Inflammatory macrophage treated with lipopolysaccharide for 1 hour (primary cell): Measurements from ENCODE around the gene FNDC4.
"Not testable (repeated sequence)": the region's sequence is repeated elsewhere in the genome, so short reads cannot be mapped to it uniquely, and the experiment has no call there.

ENCODE experiments used
- DNase-seq, 2 donors: peaks; one replicate each; pipeline ENCODE4 v3.0.0-alpha.2; 2020 to 2022

FNDC4 gene

DNA sequence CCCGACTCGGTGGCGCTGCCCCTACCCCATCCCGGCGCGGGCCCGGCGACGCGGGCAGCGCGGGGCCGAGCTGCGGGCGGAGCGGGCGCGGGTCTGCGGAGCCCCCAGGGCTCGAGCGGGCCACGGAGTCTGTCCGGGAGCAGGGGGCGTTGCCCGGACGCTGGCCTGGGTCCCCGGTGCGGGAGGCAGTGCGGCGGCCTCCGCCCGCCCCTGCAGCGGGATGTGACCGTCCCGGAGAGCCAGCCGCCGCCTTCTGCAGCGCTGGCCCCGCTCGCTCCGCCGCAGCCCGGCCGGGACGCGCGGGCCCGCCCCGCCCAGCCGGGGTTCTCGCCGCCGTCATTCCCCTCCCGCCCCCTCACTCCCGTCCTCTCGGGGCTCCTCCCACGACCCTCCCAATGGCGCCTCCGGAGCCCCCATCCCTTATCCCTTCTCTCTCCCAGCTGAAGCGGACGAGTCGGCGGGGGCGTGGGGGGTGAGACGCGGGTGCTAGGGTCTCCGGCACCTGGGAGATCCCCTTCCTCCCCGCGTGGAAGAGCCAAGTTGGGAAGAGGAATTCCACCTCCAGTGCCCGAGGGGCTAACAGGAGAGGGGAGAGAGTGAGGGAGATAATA is at the start of gene FNDC4:
FNDC4 (minus strand) TSS at position 257 of the 611 bp plus-strand sequence. CDS start 521 bp downstream, outside the sequence.
- no peak for DNase-seq

GRCh38 chr2:27544143-27544821 is 49.3 kb upstream of the FNDC4 start:
- no peak for DNase-seq

GRCh38 chr2:27539649-27540048 is 44.6 kb upstream of the FNDC4 start:
- not testable (repeated sequence) for DNase-seq

DNA sequence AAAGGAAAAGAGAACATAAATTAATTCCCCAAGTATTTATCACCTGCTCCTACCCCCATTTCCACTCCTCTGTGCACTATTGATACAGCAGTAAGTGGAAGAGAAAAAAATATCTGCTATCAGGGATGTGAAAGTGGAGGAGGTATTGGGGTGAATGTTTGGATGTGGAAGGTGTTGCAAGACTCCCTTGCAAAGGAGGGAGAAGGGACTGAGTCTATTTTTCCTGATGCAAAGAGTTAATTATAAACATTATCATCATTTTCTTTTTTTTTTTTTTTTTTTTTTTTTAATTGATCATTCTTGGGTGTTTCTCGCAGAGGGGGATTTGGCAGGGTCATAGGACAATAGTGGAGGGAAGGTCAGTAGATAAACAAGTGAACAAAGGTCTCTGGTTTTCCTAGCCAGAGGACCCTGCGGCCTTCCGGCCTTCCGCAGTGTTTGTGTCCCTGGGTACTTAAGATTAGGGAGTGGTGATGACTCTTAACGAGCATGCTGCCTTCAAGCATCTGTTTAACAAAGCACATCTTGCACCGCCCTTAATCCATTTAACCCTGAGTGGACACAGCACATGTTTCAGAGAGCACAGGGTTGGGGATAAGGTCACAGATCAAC is 43.9 kb upstream of the FNDC4 start:
- DNase-seq: not testable (repeated sequence)

- DNase-seq: no peak
Observed at GRCh38 chr2:27537287-27537686, 42.3 kb upstream of the FNDC4 start.

DNA sequence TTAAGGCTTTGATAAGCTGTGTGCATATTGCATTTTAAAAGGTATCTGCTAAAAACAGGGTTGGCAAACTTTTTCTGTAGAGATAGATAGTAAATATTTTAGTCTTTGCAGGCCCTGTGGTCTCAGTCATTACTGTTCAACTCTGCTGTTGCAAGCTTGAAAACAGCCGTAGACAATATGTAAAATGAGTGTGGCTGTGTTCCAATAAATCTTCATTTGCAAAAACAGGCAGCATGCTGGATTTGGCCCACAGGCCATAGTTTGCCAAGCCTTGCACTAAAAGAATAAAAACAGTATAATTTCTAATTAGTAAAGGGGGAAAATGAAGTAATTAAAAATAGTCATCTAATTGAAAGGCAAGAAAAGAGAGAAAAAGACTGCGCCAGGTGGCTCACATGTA is 37.0 kb upstream of the FNDC4 start:
- DNase-seq: no peak

DNA sequence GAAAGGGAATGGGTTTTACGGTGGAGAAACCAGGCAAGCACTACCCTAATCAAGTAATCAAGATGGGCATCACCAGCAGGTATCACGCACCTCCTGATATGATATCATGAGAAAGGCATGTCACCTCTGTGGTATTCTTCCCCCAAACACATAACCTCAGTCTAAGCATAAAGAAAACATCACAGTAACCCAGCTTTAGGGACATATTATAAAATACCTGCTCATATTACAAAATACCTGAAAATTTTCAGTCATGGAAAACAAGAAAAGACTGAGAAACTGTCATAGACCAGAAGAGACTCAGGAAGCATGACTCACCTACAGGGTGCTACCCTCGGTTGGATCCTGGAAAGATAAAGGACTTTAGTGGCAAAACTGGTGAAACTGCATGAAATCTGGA is 32.2 kb upstream of the FNDC4 start:
- DNase-seq: no peak

- DNase-seq: no peak
Observed at GRCh38 chr2:27522400-27522945, 27.5 kb upstream of the FNDC4 start.

- no peak for DNase-seq
Observed at GRCh38 chr2:27520316-27520715, 25.3 kb upstream of the FNDC4 start.

- DNase-seq: no peak
Observed at GRCh38 chr2:27518782-27519113, 23.7 kb upstream of the FNDC4 start.

DNA sequence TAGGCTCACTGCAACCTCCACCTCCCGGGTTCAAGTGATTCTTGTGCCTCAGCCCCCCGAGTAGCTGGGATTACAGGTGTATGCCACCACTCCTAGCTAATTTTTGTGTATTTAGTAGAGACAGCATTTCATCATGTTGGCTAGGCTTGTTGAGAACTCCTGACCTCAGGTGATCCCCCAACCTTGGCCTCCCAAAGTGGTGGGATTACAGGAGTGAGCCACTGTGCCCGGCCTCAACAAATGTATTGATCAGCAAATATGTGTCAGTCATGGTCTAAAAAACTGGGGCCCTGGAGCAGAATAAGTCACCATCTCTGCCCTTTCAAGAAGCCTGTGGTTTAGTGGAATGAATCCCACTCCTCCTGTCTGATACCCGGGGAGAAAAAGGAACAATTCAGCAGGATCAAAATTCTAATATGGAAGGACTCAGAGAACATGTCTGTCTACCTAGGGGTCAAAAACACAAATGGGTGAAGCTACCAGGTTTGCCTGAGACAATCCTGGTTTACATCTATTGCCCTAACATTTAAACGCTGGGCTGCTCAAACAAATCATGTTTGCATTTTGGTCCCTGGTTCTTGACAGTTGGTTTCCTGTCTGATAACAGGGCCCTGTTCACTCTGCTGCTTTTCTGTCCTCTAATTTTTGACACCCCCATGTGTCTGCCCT is 23.2 kb upstream of the FNDC4 start:
- DNase-seq: no peak

DNA sequence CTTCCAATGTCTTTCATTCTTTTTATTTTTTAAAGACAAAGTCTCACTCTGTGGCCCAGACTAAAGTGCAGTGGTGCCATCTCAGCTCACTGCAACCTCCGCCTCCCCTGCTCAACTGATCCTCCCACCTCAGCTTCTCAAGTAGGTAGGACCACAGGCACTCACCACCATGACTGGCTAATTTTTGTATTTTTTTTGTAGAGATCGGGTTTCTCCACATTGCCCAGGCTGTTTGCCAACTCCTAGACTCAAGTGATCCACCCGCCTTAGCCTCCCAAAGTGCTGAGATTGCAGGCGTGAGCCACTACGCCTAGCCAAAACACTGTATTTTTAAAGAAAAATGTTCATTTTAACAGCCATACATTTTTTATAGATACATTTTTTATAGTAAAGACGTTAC is 14.3 kb upstream of the FNDC4 start:
- DNase-seq: no peak

DNA sequence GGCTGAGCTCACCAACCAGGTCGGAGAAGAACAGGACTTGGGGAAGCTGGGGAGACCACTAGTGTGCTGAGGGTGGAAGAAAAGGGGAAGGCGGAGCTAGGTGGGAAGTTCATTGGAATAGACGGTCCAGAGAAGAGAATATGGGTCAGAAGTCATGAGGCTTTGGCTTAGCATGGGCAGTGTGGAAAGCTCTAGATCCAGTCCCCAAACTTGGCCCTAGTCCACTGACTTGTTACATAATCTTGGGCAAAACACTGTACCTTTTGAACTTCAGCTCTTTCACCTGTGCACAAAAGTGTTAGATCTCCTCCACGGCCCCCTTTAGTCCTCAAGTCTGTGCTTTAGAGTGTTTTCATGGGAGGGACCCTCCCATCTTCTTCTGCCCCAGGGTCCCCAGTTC is 12.3 kb upstream of the FNDC4 start:
- DNase-seq: no peak

DNA sequence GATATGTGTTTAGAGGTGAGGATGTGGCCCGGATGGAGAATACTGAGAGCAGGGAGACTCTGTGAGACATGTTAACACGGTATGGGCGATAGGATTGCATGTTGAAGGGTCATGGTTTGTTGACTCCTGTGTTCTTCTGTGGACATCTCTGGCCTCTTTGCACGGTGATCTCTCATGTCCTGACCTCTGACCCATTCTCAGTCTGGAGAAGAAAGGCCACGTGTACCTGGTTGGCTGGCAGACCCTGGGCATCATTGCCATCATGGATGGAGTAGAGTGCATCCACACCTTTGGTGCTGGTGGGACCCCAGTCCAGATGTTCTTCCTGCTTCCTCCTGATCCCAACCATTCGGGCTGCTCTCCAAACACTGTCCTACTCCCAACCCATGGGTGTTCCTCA is 11.6 kb upstream of the FNDC4 start:
- no peak for DNase-seq

- DNase-seq: no peak
Observed at GRCh38 chr2:27502142-27502541, 7.1 kb upstream of the FNDC4 start.

DNA sequence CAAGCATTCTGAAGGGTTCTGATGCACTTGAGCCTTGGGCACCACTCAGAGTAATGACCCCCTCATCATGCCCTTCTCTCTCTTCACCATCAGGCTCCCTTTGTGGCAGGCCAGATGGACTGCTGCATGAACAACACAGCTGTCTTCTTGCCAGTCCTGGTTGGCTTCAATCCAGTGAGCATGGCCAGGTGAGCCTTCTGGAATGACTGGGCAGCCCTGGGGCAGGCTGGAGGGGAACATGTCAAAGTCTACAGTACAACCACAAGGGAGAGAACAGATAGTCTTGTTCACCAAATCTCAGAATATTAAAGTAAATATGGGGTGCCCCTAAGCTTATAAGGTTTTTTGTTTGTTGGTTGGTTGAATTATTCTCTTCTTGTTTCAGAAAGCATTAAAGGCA is 6.0 kb upstream of the FNDC4 start:
- no peak for DNase-seq

GRCh38 chr2:27498975-27499374 is 4.0 kb upstream of the FNDC4 start:
- DNase-seq: no peak

DNA sequence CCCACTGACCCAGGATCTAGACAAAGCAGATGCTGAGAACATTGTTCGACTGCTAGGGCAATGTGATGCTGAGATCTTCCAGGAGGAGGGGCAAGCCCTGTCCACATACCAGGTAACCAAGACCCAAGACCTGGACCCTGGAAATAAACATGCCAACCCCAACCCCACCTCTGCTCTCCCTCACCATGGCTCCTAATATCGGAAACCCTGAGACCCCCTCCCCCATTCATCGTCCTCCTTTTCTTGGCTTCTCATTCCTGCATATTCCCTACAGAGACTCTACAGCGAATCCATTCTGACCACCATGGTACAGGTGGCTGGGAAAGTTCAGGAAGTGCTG is 2.3 kb upstream of the FNDC4 start:
- DNase-seq: no peak

GRCh38 chr2:27496357-27497287 is 1.6 kb upstream of the FNDC4 start, which contains the start of gene GCKR:
Gene GCKR (plus strand): TSS chr2:27496839. CDS start chr2:27496905, 66 bp downstream.
- DNase-seq: peak; percentile 83 to 85

- peak; percentile 13 to 32 for DNase-seq
Observed at GRCh38 chr2:27495840-27496356, 898 bp upstream of the FNDC4 start.

- no peak for DNase-seq
Observed at GRCh38 chr2:27494284-27494943, 586 bp downstream of the FNDC4 start.

DNA sequence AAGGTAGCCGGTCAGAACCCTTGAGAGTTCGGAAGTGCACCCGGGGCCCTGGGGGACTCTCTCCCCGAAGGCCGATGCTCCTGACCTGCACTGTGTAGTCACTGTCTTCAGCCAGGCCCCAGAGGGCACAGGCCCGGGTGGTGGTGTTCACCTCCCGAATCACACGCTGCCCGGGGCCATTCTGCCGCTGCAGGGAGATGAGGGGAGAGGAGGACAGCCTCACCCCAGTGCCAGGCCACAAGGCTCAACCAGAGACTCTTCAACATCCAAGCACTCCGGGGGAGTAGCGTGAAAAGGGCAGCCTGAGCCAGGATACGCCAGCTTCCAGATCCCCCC is 1.1 kb downstream of the FNDC4 start:
- no peak for DNase-seq
